ENCODE results near the gene HAGHL. TPM values are rescaled to one million over a fixed set of nuclear protein-coding genes. Genes with fewer than 3 reads are reported as not detected.
"Not testable (repeated sequence)": the region's sequence is repeated elsewhere in the genome, so short reads cannot be mapped to it uniquely, and the experiment has no call there.

The HAGHL gene
- polyA plus RNA-seq, 1 experiment = 7.0 TPM

DNA sequence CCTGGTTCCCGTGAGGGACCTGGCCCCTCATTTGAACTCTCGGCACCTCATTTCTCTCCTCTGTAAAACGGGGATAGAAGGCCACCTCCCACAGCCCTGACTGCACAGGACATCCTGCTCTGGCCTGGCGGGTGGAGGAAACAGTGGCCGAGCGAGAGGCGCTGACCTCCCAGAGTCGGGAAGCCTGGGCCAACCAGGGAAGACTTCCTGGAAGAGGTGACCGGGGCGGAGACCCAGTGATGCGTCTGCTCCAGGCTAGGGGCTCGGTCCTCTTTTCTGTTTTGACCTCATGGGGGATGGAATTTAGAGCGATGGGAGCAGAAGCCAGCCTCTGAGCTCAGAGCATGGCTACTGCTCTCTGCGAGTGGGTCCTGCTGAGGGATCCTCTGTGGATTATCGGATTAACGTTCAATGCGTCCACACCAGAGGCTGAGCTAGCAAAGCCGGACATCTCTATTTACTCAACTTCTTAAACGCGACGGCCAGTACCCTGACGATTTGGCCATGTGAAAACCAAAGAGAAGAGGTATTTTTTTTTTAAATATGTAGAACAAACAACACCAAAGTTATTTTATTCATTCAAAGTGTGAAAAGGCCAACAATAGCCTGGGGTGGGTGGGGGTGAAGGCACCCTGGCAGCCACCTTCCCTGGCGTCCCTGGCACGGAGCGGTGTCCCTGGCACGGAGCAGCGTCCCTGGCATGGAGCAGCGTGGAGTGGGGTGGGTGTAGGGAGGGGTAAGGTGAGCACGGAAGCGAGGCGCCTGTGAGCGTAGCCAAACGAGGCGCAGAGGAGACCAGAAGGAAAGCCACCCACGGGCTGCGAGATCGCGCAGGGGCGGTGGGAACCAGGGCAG lies 24.5 kb downstream of the HAGHL start:
- TF ChIP-seq, protein P1, sequence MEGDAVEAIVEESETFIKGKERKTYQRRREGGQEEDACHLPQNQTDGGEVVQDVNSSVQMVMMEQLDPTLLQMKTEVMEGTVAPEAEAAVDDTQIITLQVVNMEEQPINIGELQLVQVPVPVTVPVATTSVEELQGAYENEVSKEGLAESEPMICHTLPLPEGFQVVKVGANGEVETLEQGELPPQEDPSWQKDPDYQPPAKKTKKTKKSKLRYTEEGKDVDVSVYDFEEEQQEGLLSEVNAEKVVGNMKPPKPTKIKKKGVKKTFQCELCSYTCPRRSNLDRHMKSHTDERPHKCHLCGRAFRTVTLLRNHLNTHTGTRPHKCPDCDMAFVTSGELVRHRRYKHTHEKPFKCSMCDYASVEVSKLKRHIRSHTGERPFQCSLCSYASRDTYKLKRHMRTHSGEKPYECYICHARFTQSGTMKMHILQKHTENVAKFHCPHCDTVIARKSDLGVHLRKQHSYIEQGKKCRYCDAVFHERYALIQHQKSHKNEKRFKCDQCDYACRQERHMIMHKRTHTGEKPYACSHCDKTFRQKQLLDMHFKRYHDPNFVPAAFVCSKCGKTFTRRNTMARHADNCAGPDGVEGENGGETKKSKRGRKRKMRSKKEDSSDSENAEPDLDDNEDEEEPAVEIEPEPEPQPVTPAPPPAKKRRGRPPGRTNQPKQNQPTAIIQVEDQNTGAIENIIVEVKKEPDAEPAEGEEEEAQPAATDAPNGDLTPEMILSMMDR (IDR thresholded peaks at IDR 0.05; ENCODE audit: insufficient read depth, low read depth, low read length) = no peak
- ChIA-PET POLR2A (no interaction called here), CTCF (interaction anchor here (0.5 to 2.7 kb wide), 6 partner anchors 8 to 38 kb away, joined by 3 to 12 read pairs (median 4); partner anchors contain the start of genes CIAO3 and MSLN)
- Histone ChIP-seq H3K36me3 (ENCODE audit: control insufficient read depth, insufficient read depth, low read length) (no peaks in the 10 kb centered on the region), H3K27me3 (ENCODE audit: control insufficient read depth, insufficient read depth, low read length) (0 out of 2 replicates have a peak, but pooled peaks cover 3% of the 10 kb centered on the region), H3K4me3 (ENCODE audit: low read depth, low read length) (no peak overlapping the region)
- no peak for DNase-seq (ENCODE audit: low read depth)

DNA sequence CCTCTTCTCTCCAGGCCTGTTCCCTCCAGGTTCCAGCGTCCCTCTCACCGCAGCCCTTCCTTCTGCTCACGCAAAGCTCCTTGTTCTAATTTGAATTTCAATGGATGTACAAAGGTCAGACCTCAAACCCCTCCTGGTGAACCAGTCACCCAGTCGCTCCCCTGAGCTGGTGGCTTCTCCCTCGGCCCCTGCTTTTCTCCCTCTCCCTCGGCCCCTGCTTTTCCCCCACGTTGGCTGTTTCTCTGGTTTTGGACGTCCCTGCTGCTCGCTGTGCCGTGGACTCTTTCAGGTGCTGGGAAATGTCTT lies 25.1 kb downstream of the HAGHL start:
- CTCF ChIA-PET = interaction anchor here (1.2 to 2.3 kb wide), 3 partner anchors 9 to 34 kb away, joined by 3 to 11 read pairs (median 4); partner anchors contain the start of gene MSLN

DNA sequence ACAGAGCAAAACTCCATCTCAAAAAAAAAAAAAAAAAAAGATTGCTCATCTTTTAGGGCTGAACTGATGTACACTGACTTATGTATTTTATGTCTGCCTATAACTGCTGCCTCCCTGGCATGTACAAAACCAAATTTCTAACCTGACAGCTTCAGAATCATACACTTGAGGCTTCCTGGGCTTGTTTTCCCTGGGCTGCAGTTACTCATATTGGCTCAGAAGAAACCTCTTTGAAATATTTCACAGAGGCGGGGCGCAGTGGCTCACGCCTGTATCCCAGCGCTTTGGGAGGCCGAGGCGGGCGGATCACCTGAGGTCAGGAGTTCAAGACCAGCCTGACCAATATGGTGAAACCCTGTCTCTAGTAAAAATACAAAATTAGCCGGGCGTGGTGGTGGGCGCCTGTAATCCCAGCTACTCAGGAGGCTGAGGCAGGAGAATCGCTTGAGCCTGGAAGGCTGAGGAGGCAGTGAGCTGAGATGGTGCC lies 27.3 kb downstream of the HAGHL start:
- H3K36me3 ChIP-seq (ENCODE audit: control insufficient read depth, insufficient read depth, low read length); DNase-seq (ENCODE audit: low read depth); CTCF ChIA-PET; H3K27me3 ChIP-seq (ENCODE audit: control insufficient read depth, insufficient read depth, low read length); POLR2A ChIA-PET; H3K4me3 ChIP-seq (ENCODE audit: low read depth, low read length): not testable (repeated sequence)

More for the DNA sequence above, 25.1 kb downstream of the HAGHL start:
- Histone ChIP-seq H3K27me3 (ENCODE audit: control insufficient read depth, insufficient read depth, low read length) (0 out of 2 replicates have a peak, but pooled peaks cover 3% of the 10 kb centered on the region), H3K36me3 (ENCODE audit: control insufficient read depth, insufficient read depth, low read length) (no peaks in the 10 kb centered on the region), H3K4me3 (ENCODE audit: low read depth, low read length) (no peak overlapping the region)
- DNase-seq (ENCODE audit: low read depth) = no peak
- POLR2A ChIA-PET = no interaction called here
- TF ChIP-seq, protein P1 (IDR thresholded peaks at IDR 0.05; ENCODE audit: insufficient read depth, low read depth, low read length) = no peak

DNA sequence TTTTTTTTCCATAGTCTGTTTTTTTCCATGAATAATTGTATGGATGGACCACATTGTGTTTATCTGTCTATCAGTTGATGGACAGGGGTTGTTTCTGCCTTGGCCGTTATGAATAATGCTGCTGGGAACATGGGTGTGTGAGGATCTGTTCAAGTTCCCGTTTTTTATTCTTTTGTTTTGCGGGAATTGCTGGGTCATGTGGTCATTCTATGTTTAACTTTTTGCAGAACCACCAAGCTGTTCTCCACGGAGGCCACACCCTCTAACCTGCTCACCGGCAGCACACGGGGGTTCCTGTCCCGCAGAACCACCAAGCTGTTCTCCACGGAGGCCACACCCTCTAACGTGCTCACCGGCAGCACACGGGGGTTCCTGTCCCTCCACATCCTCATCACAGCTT lies 27.8 kb downstream of the HAGHL start:
- ChIA-PET CTCF (no interaction called here), POLR2A (no interaction called here)

DNA sequence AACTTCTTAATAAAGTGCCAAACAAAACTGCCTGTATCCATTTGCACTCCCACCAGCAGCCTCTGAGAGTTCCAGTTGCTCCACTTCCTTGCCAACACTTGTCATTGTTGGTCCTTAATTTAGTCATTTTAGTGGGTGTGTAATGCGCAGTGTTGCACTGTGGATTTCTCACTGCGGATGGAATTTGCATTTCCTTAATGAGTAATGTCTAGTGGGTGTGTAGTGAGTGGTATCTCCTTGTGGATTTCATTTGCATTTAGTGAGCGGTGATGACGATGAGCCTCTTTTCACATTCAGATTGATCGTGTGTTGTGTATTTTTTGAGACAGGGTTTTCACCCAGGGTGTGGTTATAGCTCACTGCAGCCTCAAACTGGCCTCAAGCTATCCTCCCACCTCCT lies 29.5 kb downstream of the HAGHL start:
- Histone ChIP-seq H3K4me3 (ENCODE audit: low read depth, low read length) (no peak overlapping the region), H3K27me3 (ENCODE audit: control insufficient read depth, insufficient read depth, low read length) (0 out of 2 replicates have a peak, but pooled peaks cover 3% of the 10 kb centered on the region), H3K36me3 (ENCODE audit: control insufficient read depth, insufficient read depth, low read length) (no peaks in the 10 kb centered on the region)
- no peak for DNase-seq (ENCODE audit: low read depth)
- POLR2A ChIA-PET = no interaction called here
- CTCF ChIA-PET = interaction anchor here (1.0 kb wide), 1 partner anchor 14 kb away, joined by 3 read pairs; no protein-coding TSS in a partner anchor
- TF ChIP-seq, protein P1 (IDR thresholded peaks at IDR 0.05; ENCODE audit: insufficient read depth, low read depth, low read length) = no peak

More for the DNA sequence above, 27.8 kb downstream of the HAGHL start:
- TF ChIP-seq, protein P1 (IDR thresholded peaks at IDR 0.05; ENCODE audit: insufficient read depth, low read depth, low read length) = no peak
- H3K36me3 ChIP-seq (ENCODE audit: control insufficient read depth, insufficient read depth, low read length) = no peaks in the 10 kb centered on the region
- H3K27me3 ChIP-seq (ENCODE audit: control insufficient read depth, insufficient read depth, low read length) = 0 out of 2 replicates have a peak, but pooled peaks cover 3% of the 10 kb centered on the region
- DNase-seq (ENCODE audit: low read depth) = no peak
- H3K4me3 ChIP-seq (ENCODE audit: low read depth, low read length) = no peak overlapping the region

All from BJ (cell line).